Naive thymus-derived CD4-positive, alpha-beta T cell (primary cell): ENCODE data around the gene LRRN2. TPM values are rescaled to one million over a fixed set of nuclear protein-coding genes. Genes with fewer than 3 reads are reported as not detected.
A peak's percentile ranks its signal among the peaks of the same experiment; 100 is the strongest.
"Not testable (repeated sequence)": the region's sequence is repeated elsewhere in the genome, so short reads cannot be mapped to it uniquely, and the experiment has no call there.

ENCODE experiments used
- ATAC-seq: fragments of 150-1000 bp; cut with Tn5 transposase; 2 replicates; pipeline ENCODE4 v1.10.0; 2021; ENCODE audit warnings: mild to moderate bottlenecking, moderate library complexity
- CTCF ChIA-PET: fragments of 350-600 bp; sonication (Branson Sonifier 250); formaldehyde crosslinking; loops from one replicate; lab custom pipeline; 2021; ENCODE audit warnings: antibody characterized with exemption; lab: Charles Lee
- POLR2A ChIA-PET: fragments of 350-600 bp; sonication (Branson Sonifier 250); formaldehyde crosslinking; loops from one replicate; lab custom pipeline; 2021; ENCODE audit warnings: antibody characterized with exemption, inconsistent platforms; lab: Charles Lee
- DNase-seq, 9 donors: peaks; one replicate each; pipeline versions ENCODE4 v3.0.0 to v3.0.0-alpha.2; 2020 to 2022; ENCODE audit warnings: mixed read lengths in 1 of 9
- H3K27ac ChIP-seq: one replicate; pipeline ENCODE4 v1.7.0; 2013; ENCODE audit warnings: mild to moderate bottlenecking, low read depth, low read length, moderate library complexity
- H3K27me3 ChIP-seq, 2 donors: one replicate each; pipeline ENCODE4 v1.7.0; 2013; ENCODE audit warnings: low read length in 2 of 2, mild to moderate bottlenecking in 2 of 2, moderate library complexity in 2 of 2; ENCODE audit not compliant: control insufficient read depth in 2 of 2, insufficient read depth in 2 of 2
- H3K36me3 ChIP-seq, 3 experiments: 1 replicate in 2 of 3; 2 replicates in 1 of 3; pipeline ENCODE4 v1.7.0; 2013; ENCODE audit warnings: low read length in 3 of 3, mild to moderate bottlenecking in 3 of 3, moderate library complexity in 1 of 3; ENCODE audit not compliant: insufficient read depth in 3 of 3, control insufficient read depth in 2 of 3
- H3K4me1 ChIP-seq, 2 donors: one replicate each; pipeline ENCODE4 v1.7.0; 2013; ENCODE audit warnings: low read length in 2 of 2, mild to moderate bottlenecking in 2 of 2, moderate library complexity in 1 of 2; ENCODE audit not compliant: control insufficient read depth in 2 of 2, insufficient read depth in 2 of 2
- H3K4me3 ChIP-seq: 2 replicates; pipeline ENCODE4 v1.7.0; 2013; ENCODE audit warnings: mild to moderate bottlenecking, low read length
- H3K9me3 ChIP-seq, 3 experiments: 1 replicate in 2 of 3; 2 replicates in 1 of 3; pipeline ENCODE4 v1.7.0; 2013; ENCODE audit warnings: low read length in 3 of 3; ENCODE audit not compliant: control insufficient read depth in 2 of 3
- H3K27ac Mint-ChIP-seq, 9 donors: one replicate each; pipeline ENCODE4 v1.8.0; 2020 to 2022; ENCODE audit warnings: mixed read lengths in 9 of 9, mild to moderate bottlenecking in 8 of 9, moderate library complexity in 5 of 9, inconsistent platforms in 2 of 9
- H3K27me3 Mint-ChIP-seq, 5 donors: one replicate each; pipeline ENCODE4 v1.8.0; 2021 to 2022; ENCODE audit warnings: mixed read lengths in 5 of 5, mild to moderate bottlenecking in 1 of 5
- H3K36me3 Mint-ChIP-seq, 5 donors: one replicate each; pipeline ENCODE4 v1.8.0; 2020 to 2022; ENCODE audit warnings: mixed read lengths in 5 of 5, mild to moderate bottlenecking in 3 of 5, inconsistent platforms in 1 of 5
- H3K4me1 Mint-ChIP-seq, 7 donors: one replicate each; pipeline ENCODE4 v1.8.0; 2020 to 2022; ENCODE audit warnings: mixed read lengths in 7 of 7, mild to moderate bottlenecking in 3 of 7, inconsistent platforms in 1 of 7
- H3K4me3 Mint-ChIP-seq, 10 donors: one replicate each; pipeline ENCODE4 v1.8.0; 2020 to 2022; ENCODE audit warnings: mild to moderate bottlenecking in 10 of 10, mixed read lengths in 10 of 10, moderate library complexity in 6 of 10, inconsistent platforms in 2 of 10
- H3K9me3 Mint-ChIP-seq, 11 donors: one replicate each; pipeline ENCODE4 v1.8.0; 2020 to 2022; ENCODE audit warnings: mixed read lengths in 11 of 11, mild to moderate bottlenecking in 4 of 11, inconsistent platforms in 1 of 11, moderate library complexity in 1 of 11
- intact Hi-C, 2 donors: fragments of 100-400 bp; cut with micrococcal nuclease; formaldehyde crosslinking; loops; one replicate each; pipeline ENCODE4 v1.15.1; 2023
- polyA plus RNA-seq, 2 donors: library from polyadenylated mRNA; unstranded; fragments of 300-500 nt; fragmentation: Illumina TruSeq; gene quantifications; one replicate each; pipeline ENCODE4 v1.2.3, GENCODE V29; 2021
- total RNA-seq, 6 experiments: library from RNA in 5 of 6; stranded (reverse) in 5 of 6; gene quantifications; 1 replicate in 5 of 6; 2 replicates in 1 of 6; pipeline ENCODE4 v1.2.3 and lab custom pipeline; 2021 to 2026

LRRN2 gene
- total and polyA plus RNA-seq, 7 experiments from 2014 or later, result 1.3 TPM; not detected in 6

DNA sequence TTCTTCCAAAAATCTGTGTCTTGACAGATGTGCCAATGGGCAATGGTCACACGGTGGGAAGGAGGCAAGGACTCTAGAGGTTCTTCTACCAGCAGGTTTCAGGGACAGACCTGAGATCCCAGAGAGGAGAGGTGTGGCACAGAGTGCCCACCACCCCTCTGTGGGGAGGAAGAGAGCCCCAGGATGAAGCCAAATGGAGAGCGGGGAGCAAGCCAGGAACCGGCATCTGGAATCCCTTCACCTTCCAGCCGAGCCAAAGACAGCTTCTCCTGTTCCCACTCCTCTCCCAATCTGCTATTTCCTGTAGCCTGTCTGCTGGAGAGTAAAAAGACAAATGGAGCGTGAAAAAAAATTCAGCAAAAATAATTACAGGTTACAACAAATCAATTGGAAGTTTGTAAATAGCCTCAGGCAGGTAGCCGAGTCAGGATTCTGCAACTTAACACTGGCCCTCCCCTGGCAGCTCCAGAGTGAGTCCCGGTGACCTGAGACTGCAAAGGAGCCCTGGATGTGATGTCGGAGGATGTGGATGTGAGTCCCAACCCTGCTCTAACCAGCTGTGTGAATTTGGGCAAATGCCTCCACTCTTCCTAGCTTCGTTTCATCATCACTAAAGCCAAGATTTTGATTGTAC, 45.4 kb upstream of the LRRN2 start:
- Histone ChIP-seq H3K4me1 (no peaks in the 10 kb centered on the region), H3K4me3 (no peak overlapping the region), H3K27me3 (no peaks in the 10 kb centered on the region), H3K27ac (no peak overlapping the region), H3K9me3 (no peaks in the 10 kb centered on the region), H3K36me3 (no peaks in the 10 kb centered on the region)
- intact Hi-C loops, result no loop called here
- Mint-ChIP-seq H3K36me3 (no peaks in the 10 kb centered on the region), H3K27me3 (peaks cover 0 to 31% (median 19%) of the 10 kb centered on the region in 5 donors), H3K4me3 (no peak overlapping the region), H3K9me3 (peaks cover 0 to 3% (median 0%) of the 10 kb centered on the region in 11 donors), H3K4me1 (peaks cover 0 to 2% (median 0%) of the 10 kb centered on the region in 7 donors), H3K27ac (no peak overlapping the region)
- ATAC-seq, result no peak
- no peak for DNase-seq
- ChIA-PET POLR2A (no interaction called here), CTCF (no interaction called here)

GRCh38 chr1:204729516-204729915, 44.0 kb upstream of the LRRN2 start:
- no peak overlapping the region for H3K27ac ChIP-seq
- H3K36me3 Mint-ChIP-seq, result no peaks in the 10 kb centered on the region
- no peaks in the 10 kb centered on the region for H3K9me3 ChIP-seq
- H3K4me1 ChIP-seq, result no peaks in the 10 kb centered on the region
- H3K36me3 ChIP-seq, result no peaks in the 10 kb centered on the region
- no peaks in the 10 kb centered on the region for H3K27me3 ChIP-seq
- H3K4me1 Mint-ChIP-seq, result peaks cover 0 to 2% (median 0%) of the 10 kb centered on the region in 7 donors
- intact Hi-C loops, result no loop called here
- ChIA-PET CTCF (no interaction called here), POLR2A (no interaction called here)
- peaks cover 0 to 25% (median 20%) of the 10 kb centered on the region in 5 donors for H3K27me3 Mint-ChIP-seq
- DNase-seq (no peak), ATAC-seq (no peak)
- H3K27ac Mint-ChIP-seq, result peak overlapping the region in 1 of 9 donors; percentile 8
- no peak overlapping the region for H3K4me3 Mint-ChIP-seq
- H3K4me3 ChIP-seq, result no peak overlapping the region
- peaks cover 0 to 3% (median 0%) of the 10 kb centered on the region in 11 donors for H3K9me3 Mint-ChIP-seq

DNA sequence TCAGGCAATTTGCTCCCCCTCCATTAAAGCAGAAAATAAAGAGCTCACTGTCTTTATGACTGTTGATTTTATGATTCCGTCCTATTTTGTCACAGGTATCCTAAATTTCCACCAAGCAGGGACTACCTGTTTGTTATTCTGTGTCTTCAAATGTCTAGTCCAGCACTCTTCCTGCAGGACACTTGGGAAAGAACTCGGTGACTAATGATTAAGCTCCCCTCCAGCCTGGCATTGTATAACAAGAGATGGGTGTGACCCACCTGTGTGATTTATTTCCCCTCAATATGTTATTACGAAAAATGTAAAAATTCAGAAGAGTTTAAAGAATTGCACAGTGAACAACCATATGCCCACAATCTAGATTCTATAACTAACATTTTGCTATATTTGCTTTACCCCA, 42.9 kb upstream of the LRRN2 start:
- Histone ChIP-seq H3K27me3 (no peaks in the 10 kb centered on the region), H3K4me1 (no peaks in the 10 kb centered on the region), H3K36me3 (no peaks in the 10 kb centered on the region), H3K4me3 (no peak overlapping the region), H3K9me3 (no peaks in the 10 kb centered on the region), H3K27ac (no peak overlapping the region)
- peaks cover 0 to 2% (median 0%) of the 10 kb centered on the region in 7 donors for H3K4me1 Mint-ChIP-seq
- peaks cover 0 to 3% (median 0%) of the 10 kb centered on the region in 11 donors for H3K9me3 Mint-ChIP-seq
- no peak overlapping the region for H3K4me3 Mint-ChIP-seq
- no peaks in the 10 kb centered on the region for H3K36me3 Mint-ChIP-seq
- H3K27ac Mint-ChIP-seq, result no peak overlapping the region
- DNase-seq (no peak), ATAC-seq (no peak)
- intact Hi-C loops, result no loop called here
- ChIA-PET CTCF (no interaction called here), POLR2A (interaction anchor here (0.6 kb wide), 1 partner anchor 60 kb away, joined by 3 read pairs; no protein-coding TSS in a partner anchor)
- H3K27me3 Mint-ChIP-seq, result peaks cover 0 to 23% (median 20%) of the 10 kb centered on the region in 5 donors

DNA sequence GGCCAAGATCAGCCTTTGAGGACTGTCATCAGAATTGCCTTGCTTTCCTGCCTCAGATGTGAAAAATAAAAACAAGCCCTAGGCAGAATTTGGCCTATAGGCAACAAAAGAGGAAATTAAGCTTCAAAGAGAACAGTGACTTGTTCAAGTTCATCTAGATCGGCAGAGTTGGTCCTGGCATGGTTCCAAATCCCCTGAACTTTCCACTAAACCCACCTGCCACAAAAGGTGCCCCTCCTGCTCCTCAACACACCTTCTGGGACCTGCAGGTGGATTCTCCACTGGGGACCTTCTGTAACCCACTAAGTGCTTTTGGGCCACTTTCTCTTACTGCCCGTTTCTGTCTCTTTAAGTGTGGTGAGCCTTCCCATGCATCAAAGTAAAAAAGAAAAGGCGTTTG, 42.5 kb upstream of the LRRN2 start:
- H3K9me3 ChIP-seq, result no peaks in the 10 kb centered on the region
- H3K36me3 Mint-ChIP-seq, result no peaks in the 10 kb centered on the region
- peaks cover 0 to 5% (median 0%) of the 10 kb centered on the region in 7 donors for H3K4me1 Mint-ChIP-seq
- DNase-seq, result no peak
- ChIA-PET POLR2A (no interaction called here), CTCF (no interaction called here)
- H3K27me3 Mint-ChIP-seq, result peaks cover 0 to 23% (median 20%) of the 10 kb centered on the region in 5 donors
- no peak overlapping the region for H3K4me3 ChIP-seq
- intact Hi-C loops, result no loop called here
- H3K9me3 Mint-ChIP-seq, result peaks cover 0 to 3% (median 0%) of the 10 kb centered on the region in 11 donors
- no peak for ATAC-seq
- H3K27ac Mint-ChIP-seq, result no peak overlapping the region
- no peaks in the 10 kb centered on the region for H3K36me3 ChIP-seq
- H3K4me1 ChIP-seq, result no peaks in the 10 kb centered on the region
- H3K27ac ChIP-seq, result no peak overlapping the region
- H3K4me3 Mint-ChIP-seq, result no peak overlapping the region
- H3K27me3 ChIP-seq, result no peaks in the 10 kb centered on the region

DNA sequence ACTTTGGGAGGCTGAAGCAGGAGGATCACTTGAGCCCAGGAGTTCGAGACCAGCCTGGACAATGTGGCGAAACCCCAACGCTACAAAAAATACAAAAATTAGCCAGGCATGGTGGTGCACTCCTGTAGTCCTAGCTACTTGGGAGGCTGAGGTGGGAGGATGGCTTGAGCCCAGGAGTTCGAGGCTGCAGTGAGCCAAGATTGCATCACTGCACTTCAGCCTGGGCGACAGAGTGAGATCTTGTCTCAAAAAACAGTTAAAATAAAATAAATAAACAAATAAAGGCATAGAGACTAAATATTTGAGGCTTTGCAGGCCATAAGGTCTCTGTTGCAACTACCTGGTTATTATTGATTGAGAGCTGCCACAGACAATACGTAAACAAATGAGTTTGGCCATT, 41.9 kb upstream of the LRRN2 start:
- H3K4me3 ChIP-seq, POLR2A ChIA-PET, H3K9me3 Mint-ChIP-seq, H3K4me3 Mint-ChIP-seq, ATAC-seq, H3K27ac ChIP-seq, H3K36me3 Mint-ChIP-seq, intact Hi-C loops, H3K27ac Mint-ChIP-seq, CTCF ChIA-PET, DNase-seq, H3K9me3 ChIP-seq, H3K36me3 ChIP-seq, H3K27me3 ChIP-seq, H3K4me1 Mint-ChIP-seq, H3K4me1 ChIP-seq: not testable (repeated sequence)
- H3K27me3 Mint-ChIP-seq, result peaks cover 0 to 21% (median 19%) of the 10 kb centered on the region in 5 donors

DNA sequence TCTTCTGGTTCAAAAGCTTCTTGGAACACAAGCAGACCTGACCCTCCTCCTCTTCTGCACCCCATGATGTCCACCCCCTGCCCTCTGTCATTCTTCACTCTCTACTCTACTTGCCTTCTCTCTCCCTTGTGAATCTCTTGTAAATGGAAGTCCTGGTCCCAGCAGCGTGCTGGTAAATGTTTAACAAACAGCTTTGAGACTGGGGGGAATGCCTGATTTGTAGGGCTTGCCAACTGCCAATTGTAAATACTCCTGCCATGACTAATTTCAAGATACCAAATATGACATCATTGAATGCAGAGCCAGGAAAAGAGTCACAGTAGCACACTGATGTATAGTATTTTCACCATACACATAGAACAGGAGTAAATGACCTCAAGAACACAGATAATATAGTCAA, 40.9 kb upstream of the LRRN2 start:
- ATAC-seq, result no peak
- Mint-ChIP-seq H3K27ac (peak overlapping the region in 2 of 9 donors; percentile 7 to 37), H3K4me3 (no peak overlapping the region)

More for the DNA sequence above, 40.9 kb upstream of the LRRN2 start:
- DNase-seq, result no peak
- Mint-ChIP-seq H3K36me3 (no peaks in the 10 kb centered on the region), H3K27me3 (peaks cover 0 to 21% (median 13%) of the 10 kb centered on the region in 5 donors), H3K9me3 (peaks cover 0 to 2% (median 0%) of the 10 kb centered on the region in 11 donors), H3K4me1 (peaks cover 0 to 6% (median 0%) of the 10 kb centered on the region in 7 donors)
- intact Hi-C loops, result no loop called here
- no peaks in the 10 kb centered on the region for H3K27me3 ChIP-seq
- H3K4me3 ChIP-seq, result no peak overlapping the region
- H3K27ac ChIP-seq, result no peak overlapping the region
- ChIA-PET CTCF (no interaction called here), POLR2A (no interaction called here)
- H3K36me3 ChIP-seq, result no peaks in the 10 kb centered on the region
- H3K9me3 ChIP-seq, result no peaks in the 10 kb centered on the region
- H3K4me1 ChIP-seq, result no peaks in the 10 kb centered on the region
